ENCODE results near the gene BCAS3.

DNA sequence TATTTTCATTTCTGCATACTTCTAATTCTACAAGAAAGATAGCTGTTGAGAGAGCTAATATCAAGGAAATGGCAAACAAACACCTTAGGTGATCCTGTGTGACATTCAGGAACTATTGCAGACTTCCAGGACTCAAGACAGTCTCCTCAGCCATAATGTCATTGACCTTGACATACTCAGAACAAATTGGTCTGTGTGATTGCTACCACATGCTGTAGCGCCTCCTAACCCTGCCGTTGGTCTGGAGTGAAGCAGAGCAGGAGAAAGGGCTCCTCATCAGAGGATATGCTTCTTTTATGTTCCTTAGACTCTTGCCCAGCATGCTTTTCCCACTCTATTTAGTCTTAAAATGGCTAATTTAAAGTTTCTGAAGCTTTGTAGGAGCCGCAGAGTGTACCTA is 527.8 kb downstream of the BCAS3 start:
- no peak for TF ChIP-seq CTCF (IDR thresholded peaks at IDR 0.05 in 2 of 3, conservative IDR thresholded peaks at IDR 0.05 in 1 of 3; ENCODE audit: borderline replicate concordance in 1 of 3, insufficient read depth in 1 of 3, low read depth in 2 of 3, low read length in 2 of 3)
- no peak for TF ChIP-seq POLR2A (IDR thresholded peaks at IDR 0.05; ENCODE audit: borderline replicate concordance, extremely low read depth, insufficient read depth, insufficient read length)
- no peak for TF ChIP-seq SIN3A (IDR thresholded peaks at IDR 0.05; ENCODE audit: low read depth)
- no peak for TF ChIP-seq FOSL1 (IDR thresholded peaks at IDR 0.05; ENCODE audit: low read depth)
- TF ChIP-seq POLR2AphosphoS5 (IDR thresholded peaks at IDR 0.05; ENCODE audit: low read depth, low read length), result no peak
- no peak for TF ChIP-seq EZH2 (IDR thresholded peaks at IDR 0.05)

Data from HCT116 (cell line).